Esophagus (tissue), 2 donors: ENCODE results near the gene PLEKHG4B. TPM values are rescaled to one million over a fixed set of nuclear protein-coding genes. Genes with fewer than 3 reads are reported as not detected.
A peak's percentile ranks its signal among the peaks of the same experiment; 100 is the strongest.

Source experiments
- H3K27ac ChIP-seq, 2 donors: one replicate each; pipeline ENCODE4 v1.5.1; 2013; ENCODE audit warnings: low read depth in 2 of 2, mild to moderate bottlenecking in 2 of 2, inconsistent platforms in 1 of 2, low read length in 1 of 2, moderate library complexity in 1 of 2
- H3K27me3 ChIP-seq, 2 donors: one replicate each; pipeline ENCODE4 v1.6.1; 2013; ENCODE audit warnings: low read length in 2 of 2, control low read depth in 1 of 2, mild to moderate bottlenecking in 1 of 2; ENCODE audit not compliant: insufficient read depth in 2 of 2, control insufficient read depth in 1 of 2
- H3K36me3 ChIP-seq, 2 donors: one replicate each; pipeline ENCODE4 v1.6.1; 2013; ENCODE audit warnings: low read length in 1 of 2; ENCODE audit not compliant: control insufficient read depth in 2 of 2, insufficient read depth in 2 of 2
- H3K4me1 ChIP-seq, 2 donors: one replicate each; pipeline ENCODE4 v1.6.1; 2013; ENCODE audit warnings: low read length in 1 of 2; ENCODE audit not compliant: control insufficient read depth in 2 of 2, insufficient read depth in 2 of 2
- H3K4me3 ChIP-seq, 2 donors: one replicate each; pipeline ENCODE4 v1.5.1; 2013; ENCODE audit warnings: low read length in 2 of 2, mild to moderate bottlenecking in 2 of 2, low read depth in 1 of 2, moderate library complexity in 1 of 2
- H3K9me3 ChIP-seq, 2 donors: one replicate each; pipeline ENCODE4 v1.6.1; 2013; ENCODE audit warnings: mild to moderate bottlenecking in 2 of 2, low read depth in 1 of 2, low read length in 1 of 2, moderate library complexity in 1 of 2; ENCODE audit not compliant: control insufficient read depth in 2 of 2, insufficient read depth in 1 of 2
- WGBS, 2 donors: extraction: QIAGEN DNeasy Blood & Tissue Kit; methylation state at CpG; one replicate each; pipeline ENCODE4 v1.1.7; 2013; 5-methylcytosine and 5-hydroxymethylcytosine counted together
- polyA plus RNA-seq, 2 donors: library from polyadenylated mRNA; stranded (reverse); fragments of 200-250 nt; gene quantifications; one replicate each; pipeline ENCODE4 v1.2.3, GENCODE V29; 2013
- donor health status: healthy with polysubstance abuse.
- donor health status: Bipolar disorder and iron deficiency.

PLEKHG4B gene
- polyA plus RNA-seq, 2 donors, result 0.16 to 0.53 TPM

DNA sequence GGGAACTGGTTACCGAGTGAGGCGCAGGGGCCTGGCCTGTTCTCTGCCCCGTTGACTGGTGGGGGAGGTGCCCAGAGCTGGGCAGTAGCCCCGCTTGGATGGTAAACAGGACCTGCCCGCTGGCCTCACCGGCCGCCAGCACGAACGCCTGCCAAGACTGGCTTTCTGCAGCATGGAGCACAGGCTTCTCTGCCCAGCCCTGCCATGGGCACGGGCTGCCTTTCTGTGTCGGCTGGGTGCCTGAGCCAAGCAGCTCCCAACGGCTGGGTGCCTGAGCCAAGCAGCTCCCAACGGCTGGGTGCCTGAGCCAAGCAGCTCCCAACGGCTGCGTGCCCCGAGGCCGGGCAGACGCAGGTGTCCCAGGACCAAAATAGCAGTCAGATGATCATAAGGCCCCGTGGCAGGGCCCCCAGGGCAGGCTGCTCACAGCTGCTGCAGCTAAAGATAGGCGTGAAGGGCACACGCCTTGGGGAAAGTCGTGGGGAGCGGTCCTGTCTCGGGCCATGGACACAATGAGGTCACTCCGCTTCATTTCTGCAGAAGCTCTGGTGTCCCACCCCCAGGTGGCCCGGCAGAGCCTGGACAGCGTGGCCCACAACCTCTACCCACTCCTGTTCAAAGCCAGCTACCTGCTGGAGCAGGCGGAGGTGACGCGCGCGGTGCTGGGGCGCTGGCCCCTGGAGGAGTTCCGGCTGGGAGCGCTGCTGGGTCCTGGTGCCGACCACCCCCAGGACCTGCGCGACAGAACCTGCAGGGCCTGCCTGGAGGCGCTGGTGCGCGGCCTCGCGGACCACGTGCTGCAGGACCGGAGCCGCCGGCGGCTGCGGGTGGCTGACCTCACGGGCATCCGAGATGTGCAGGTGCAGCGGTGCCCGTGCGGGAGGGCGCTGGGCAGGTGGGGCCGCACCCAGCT lies 99.3 kb downstream of the PLEKHG4B start, which contains the start of gene LRRC14B:
Gene LRRC14B (plus strand): TSS at position 460 of the 913 bp plus-strand sequence. CDS start 44 bp downstream, at position 504.
- H3K9me3 ChIP-seq, result no peaks in the 10 kb centered on the region
- no peaks in the 10 kb centered on the region for H3K27me3 ChIP-seq
- H3K4me1 ChIP-seq, result peaks cover 4 to 12% of the 10 kb centered on the region in 2 donors
- WGBS, 2 donors, result 14 to 16% methylated on average over 54 to 56 of the region's 56 CpGs
- H3K36me3 ChIP-seq, result no peaks in the 10 kb centered on the region
- H3K27ac ChIP-seq, result no peak within 1 kb of the TSS
- H3K4me3 ChIP-seq, result peak within 1 kb of the TSS in 1 of 2 donors; percentile 7

DNA sequence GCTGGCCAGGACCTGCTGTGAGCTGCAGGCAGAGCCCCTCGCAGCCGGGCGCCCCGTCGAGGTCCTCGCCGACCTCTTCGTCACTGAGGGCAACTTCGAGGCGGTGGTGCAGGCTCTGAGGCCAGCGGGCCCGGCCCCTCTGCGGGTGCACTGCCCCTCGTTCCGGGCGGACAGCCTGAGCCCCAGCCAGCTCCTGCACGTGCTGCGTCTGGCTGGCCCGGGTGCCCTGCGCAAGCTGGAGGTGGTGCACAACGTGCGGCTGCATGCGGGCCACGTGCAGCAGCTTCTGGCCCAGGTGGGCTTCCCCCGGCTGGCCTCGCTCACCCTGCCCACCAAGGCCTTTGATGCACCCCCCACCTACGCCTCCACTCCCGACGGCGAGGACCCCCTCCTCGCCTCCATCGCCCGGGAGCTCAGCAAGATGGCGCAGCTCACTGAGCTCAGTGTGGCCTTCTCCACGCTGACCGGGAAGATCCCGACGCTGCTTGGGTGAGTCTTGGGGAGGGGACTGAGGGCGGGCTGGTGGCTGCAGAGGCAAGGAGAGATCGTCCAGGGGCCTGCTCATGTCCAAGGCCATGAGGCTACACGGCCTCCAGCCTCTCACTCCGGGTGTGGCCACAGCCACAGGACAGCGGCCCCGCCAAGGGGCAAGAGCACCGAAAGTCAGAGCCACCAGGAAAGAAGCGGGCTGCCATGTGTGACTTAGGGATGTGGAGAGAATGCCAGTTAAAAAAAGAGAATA lies 100.2 kb downstream of the PLEKHG4B start:
- Histone ChIP-seq H3K27me3 (no peaks in the 10 kb centered on the region), H3K27ac (no peak overlapping the region), H3K36me3 (no peaks in the 10 kb centered on the region), H3K4me3 (no peak overlapping the region), H3K9me3 (no peaks in the 10 kb centered on the region), H3K4me1 (peaks cover 4 to 12% of the 10 kb centered on the region in 2 donors)
- WGBS, 2 donors, result 81 to 83% methylated on average over 44 to 46 of the region's 46 CpGs

DNA sequence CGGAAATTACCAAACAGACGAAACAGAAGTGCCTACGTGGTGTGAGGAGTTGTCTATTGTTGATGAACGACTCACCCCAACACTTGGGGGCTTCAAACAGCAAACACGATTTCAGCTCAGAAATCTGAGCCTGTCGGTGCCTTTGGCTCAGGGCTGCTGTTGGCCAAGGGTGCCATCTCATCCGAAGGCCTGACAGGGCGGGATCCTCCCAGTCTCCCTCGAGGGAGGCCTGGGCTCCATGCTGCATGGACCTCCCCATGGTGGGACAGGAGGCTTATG lies 100.7 kb downstream of the PLEKHG4B start:
- no peaks in the 10 kb centered on the region for H3K27me3 ChIP-seq
- H3K36me3 ChIP-seq, result no peaks in the 10 kb centered on the region
- no peak overlapping the region for H3K27ac ChIP-seq
- WGBS, 2 donors, result 80 to 86% methylated on average over 9 of the region's 9 CpGs
- H3K4me3 ChIP-seq, result no peak overlapping the region
- no peaks in the 10 kb centered on the region for H3K9me3 ChIP-seq
- peaks cover 4 to 12% of the 10 kb centered on the region in 2 donors for H3K4me1 ChIP-seq

DNA sequence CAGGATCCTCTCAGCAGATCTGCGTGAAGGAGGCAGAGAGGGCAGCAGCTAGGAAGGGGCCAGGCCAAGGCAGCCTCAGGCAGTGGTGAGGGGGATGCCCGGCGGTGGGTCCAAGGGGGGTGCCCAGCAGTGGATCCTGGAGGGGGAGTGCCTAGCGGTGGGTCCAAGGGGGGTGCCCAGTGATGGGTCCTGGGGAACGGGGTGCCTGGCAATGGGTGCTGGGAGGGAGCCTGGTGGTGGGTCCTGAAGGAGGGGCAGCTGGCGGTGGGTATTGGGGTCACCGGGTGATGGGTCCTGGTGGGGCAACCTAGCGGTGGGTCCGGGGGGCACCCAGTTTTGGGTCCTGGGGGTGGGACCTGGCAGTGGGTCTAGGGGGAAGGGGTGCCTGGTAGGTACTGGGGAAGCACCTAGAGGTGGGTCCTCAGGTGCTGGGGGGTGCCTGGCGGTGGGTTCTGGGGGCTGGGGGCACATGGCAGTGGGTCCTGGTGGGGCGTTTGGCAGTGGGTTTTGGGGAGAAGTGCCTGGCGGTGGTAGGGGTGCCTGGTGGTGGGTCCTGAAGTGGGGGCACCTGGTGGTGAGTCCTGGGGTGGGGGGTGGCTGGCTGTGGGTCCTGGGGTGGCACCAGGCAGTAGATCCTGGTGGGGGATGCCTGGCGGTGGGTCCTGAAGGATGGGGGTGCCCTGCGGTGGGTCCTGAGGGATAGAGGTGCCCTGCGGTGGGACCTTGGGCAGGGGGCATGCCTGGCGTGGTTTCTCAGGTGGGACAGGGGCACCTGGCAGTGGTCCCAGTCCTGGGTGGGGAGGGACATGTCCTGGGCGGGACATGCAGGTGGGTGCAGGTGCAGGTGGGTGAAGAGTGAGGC lies 101.2 kb downstream of the PLEKHG4B start:
- Histone ChIP-seq H3K9me3 (no peaks in the 10 kb centered on the region), H3K27ac (no peak overlapping the region), H3K4me3 (no peak overlapping the region), H3K27me3 (no peaks in the 10 kb centered on the region), H3K4me1 (peaks cover 4 to 12% of the 10 kb centered on the region in 2 donors), H3K36me3 (no peaks in the 10 kb centered on the region)
- 85 to 88% methylated on average over 17 of the region's 17 CpGs for WGBS, 2 donors

DNA sequence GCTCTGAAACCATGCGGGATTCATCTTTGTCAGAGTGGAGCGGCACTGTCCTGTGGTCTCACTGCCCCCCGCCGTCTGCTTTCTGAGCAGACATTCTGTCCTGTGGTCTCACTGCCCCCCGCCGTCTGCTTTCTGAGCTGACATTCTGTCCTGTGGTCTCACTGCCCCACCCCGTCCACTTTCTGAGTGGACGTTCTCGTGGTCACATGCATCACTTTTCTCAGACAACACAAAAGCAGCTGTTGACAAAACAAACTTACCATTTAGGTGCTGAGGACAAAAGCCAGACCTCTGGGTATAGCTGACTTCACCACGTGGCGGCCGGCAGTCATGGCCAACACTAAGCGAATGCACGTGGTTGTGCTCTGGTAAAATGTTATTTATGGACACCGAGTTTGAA lies 102.1 kb downstream of the PLEKHG4B start:
- H3K36me3 ChIP-seq, result no peaks in the 10 kb centered on the region
- H3K27me3 ChIP-seq, result no peaks in the 10 kb centered on the region
- H3K9me3 ChIP-seq, result no peaks in the 10 kb centered on the region
- WGBS, 2 donors, result 88 to 89% methylated on average over 15 of the region's 15 CpGs
- no peak overlapping the region for H3K4me3 ChIP-seq
- H3K27ac ChIP-seq, result no peak overlapping the region
- H3K4me1 ChIP-seq, result peaks cover 4 to 10% of the 10 kb centered on the region in 2 donors

DNA sequence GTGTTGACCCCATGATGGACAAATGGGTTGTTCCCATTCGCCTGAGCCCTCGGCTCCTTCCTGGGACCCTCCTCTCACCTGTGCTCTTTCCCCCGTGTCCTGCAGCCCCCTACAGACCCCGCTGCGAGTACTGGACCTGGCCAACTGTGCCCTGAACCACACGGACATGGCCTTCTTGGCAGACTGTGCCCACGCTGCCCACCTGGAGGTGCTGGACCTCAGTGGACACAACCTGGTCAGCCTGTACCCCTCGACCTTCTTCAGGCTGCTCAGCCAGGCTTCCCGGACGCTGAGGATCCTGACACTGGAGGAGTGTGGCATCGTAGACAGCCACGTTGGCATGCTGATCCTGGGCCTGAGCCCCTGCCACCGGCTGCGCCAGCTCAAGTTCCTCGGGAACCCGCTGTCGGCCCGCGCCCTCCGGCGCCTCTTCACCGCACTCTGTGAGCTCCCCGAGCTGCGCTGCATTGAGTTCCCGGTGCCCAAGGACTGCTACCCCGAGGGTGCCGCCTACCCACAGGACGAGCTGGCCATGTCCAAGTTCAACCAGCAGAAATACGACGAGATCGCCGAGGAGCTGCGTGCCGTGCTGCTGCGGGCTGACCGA lies 102.7 kb downstream of the PLEKHG4B start:
- no peak overlapping the region for H3K4me3 ChIP-seq
- no peaks in the 10 kb centered on the region for H3K36me3 ChIP-seq
- no peak overlapping the region for H3K27ac ChIP-seq
- peaks cover 4 to 10% of the 10 kb centered on the region in 2 donors for H3K4me1 ChIP-seq
- WGBS, 2 donors, result 92% methylated on average over 36 of the region's 36 CpGs
- no peaks in the 10 kb centered on the region for H3K27me3 ChIP-seq
- H3K9me3 ChIP-seq, result no peaks in the 10 kb centered on the region

DNA sequence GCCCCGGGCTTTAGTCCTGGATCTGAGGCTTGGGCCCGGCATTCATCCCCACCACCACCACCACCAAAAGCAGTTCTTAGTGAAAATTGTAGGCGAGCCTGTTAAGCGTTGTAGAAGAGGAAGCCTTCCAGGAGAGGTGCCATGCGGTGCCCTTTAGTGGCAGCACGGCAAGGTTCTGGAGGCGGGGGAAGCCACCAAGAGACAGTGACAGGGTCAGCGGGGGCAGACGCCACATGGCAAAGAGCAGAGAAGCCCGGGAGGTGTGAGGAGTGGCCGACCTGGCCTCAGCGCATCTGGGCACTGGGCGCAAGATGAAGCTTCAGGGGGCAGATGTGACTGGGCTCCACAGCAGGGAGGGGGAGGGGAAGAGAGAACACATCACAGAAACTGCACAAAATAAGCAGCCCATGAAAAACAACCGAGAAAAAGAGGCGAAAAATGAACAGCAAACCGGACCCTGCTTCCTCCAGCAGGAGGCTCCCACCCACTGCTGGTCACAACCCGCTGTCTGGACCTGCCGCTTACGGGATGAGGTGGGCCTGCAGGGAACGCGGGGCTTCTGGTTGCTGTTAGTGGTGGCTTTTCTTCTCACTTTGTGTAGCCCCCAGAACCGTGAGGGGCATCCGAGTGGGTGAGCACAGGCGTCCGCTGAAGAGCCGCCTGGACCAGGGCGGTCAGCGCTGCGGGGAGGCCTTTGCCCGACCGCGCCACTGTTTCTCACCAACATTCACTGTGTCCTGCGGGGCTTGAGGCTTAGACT lies 103.6 kb downstream of the PLEKHG4B start:
- peaks cover 4 to 7% of the 10 kb centered on the region in 2 donors for H3K4me1 ChIP-seq
- WGBS, 2 donors, result 80 to 83% methylated on average over 33 of the region's 33 CpGs
- no peak overlapping the region for H3K27ac ChIP-seq
- no peaks in the 10 kb centered on the region for H3K27me3 ChIP-seq
- H3K9me3 ChIP-seq, result no peaks in the 10 kb centered on the region
- no peak overlapping the region for H3K4me3 ChIP-seq
- H3K36me3 ChIP-seq, result no peaks in the 10 kb centered on the region

DNA sequence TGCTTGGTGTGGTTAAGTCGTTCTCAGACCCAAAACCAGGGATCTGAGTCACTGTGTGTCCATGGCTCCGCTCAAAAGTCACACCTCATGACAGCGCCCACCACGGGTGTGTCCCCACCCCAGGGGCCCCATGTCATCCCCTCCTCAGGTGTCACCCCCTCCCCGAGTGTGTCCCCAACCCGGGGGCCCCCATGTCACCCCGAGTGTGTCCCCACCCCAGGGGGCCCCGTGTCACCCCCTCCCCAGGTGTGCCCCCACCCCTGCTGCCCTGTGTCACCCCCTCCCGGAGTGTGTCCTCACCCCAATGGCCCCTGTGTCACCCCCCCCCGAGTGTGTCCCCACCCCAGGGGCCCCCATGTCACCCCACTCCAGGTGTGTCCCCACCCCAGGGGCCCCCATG lies 104.4 kb downstream of the PLEKHG4B start:
- Histone ChIP-seq H3K4me3 (no peak overlapping the region), H3K27me3 (no peaks in the 10 kb centered on the region), H3K27ac (no peak overlapping the region), H3K4me1 (peaks cover 4 to 5% of the 10 kb centered on the region in 2 donors), H3K9me3 (no peaks in the 10 kb centered on the region), H3K36me3 (no peaks in the 10 kb centered on the region)
- WGBS, 2 donors, result 73 to 83% methylated on average over 8 to 9 of the region's 10 CpGs
